Stomach (tissue), 4 donors: ENCODE measurements around the gene DNAH6.

ENCODE experiments used
- POLR2AphosphoS5 ChIP-seq, 3 donors: sonication (generic); formaldehyde crosslinking; IDR thresholded peaks; one replicate each; pipeline ENCODE4 v1.6.1; 2016; ENCODE audit warnings: antibody characterized with exemption in 3 of 3
- TF ChIP-seq, protein P1 (sequence below), 7 experiments: fragments of 450-650 bp in 4 of 7; fragments of 200-600 bp in 3 of 7; sonication (generic) in 3 of 7; IDR thresholded peaks; one replicate each; pipeline ENCODE4 v1.5.1; 2016 to 2019; ENCODE audit warnings: antibody characterized with exemption in 7 of 7, control low read depth in 2 of 7, mild to moderate bottlenecking in 1 of 7

DNA sequence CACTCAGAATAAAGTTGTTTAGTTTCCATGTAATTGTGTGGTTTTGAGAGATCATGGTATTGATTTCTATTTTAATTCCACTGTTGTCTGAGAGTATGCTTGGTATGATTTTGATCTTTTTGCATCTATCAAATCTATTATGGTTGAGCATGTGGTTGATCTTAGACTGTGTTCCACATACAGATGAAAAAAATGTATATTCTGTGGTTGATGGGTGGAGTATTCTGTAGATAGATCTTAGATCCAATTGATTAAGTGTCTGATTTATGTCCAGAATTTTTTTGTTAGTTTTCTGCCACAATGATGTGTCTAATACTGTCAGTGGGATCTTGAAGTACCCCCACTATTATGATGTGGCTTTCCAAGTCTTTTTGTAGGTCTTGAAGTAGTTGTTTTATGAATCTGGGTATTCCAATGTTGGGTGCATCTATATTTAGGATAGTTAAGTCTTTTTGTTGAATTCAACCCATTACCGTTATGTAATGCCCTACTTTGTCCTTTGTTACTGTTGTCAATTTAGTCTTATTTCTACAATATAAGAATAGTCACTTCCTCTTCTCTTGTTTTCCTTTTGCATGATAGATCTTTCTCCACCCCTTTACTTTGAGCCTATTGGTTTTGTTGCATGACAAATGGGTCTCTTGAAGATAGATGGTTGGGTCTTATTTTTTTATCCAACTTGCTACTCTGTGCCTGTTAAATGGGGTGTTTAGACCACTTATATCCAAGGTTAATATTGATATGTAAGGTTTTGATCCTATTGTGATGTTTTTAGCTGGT is 262.8 kb downstream of the DNAH6 start:
- no peak for TF ChIP-seq POLR2AphosphoS5 (IDR thresholded peaks at IDR 0.05)
- TF ChIP-seq, protein P1, sequence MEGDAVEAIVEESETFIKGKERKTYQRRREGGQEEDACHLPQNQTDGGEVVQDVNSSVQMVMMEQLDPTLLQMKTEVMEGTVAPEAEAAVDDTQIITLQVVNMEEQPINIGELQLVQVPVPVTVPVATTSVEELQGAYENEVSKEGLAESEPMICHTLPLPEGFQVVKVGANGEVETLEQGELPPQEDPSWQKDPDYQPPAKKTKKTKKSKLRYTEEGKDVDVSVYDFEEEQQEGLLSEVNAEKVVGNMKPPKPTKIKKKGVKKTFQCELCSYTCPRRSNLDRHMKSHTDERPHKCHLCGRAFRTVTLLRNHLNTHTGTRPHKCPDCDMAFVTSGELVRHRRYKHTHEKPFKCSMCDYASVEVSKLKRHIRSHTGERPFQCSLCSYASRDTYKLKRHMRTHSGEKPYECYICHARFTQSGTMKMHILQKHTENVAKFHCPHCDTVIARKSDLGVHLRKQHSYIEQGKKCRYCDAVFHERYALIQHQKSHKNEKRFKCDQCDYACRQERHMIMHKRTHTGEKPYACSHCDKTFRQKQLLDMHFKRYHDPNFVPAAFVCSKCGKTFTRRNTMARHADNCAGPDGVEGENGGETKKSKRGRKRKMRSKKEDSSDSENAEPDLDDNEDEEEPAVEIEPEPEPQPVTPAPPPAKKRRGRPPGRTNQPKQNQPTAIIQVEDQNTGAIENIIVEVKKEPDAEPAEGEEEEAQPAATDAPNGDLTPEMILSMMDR (IDR thresholded peaks at IDR 0.05), result no peak
